Measurements from ENCODE around the gene ATG13.

ATG13 gene

DNA sequence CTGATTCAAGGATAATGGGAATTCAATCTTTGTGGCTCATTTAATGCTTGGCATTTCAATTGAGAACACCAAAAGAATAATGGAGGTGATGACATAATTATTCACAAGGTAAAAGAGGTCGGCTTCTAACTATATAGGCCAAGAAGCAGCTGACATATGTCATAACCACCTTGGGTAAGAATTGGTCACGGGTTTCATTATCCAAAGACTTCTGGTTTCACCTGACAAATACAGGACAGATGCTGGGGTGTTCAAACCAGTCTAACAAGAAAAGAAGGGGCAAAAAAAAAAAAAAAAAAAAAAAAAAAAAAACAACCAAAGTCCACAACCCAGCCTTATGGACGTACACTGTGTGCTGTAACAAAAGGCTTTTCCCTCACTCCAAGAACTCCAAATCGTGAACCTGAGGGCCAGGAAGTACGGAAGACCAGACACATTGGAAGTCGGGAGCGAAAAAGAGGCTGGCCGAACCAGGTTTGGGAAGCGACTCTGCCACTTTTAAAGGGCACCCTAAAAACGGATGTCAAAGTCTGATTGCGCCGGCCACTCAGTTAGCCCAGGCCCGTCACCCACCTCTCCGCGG lies 711 bp upstream of the ATG13 start:
- H4K8ac ChIP-seq (ENCODE audit: low read length) = peak overlapping the region; percentile 90
- H3K9me3 ChIP-seq (ENCODE audit: control insufficient read depth, low read length) = no peaks in the 10 kb centered on the region
- H2AFZ ChIP-seq (ENCODE audit: low read depth, low read length) = no peak overlapping the region
- H4K91ac ChIP-seq (ENCODE audit: low read length) = peak overlapping the region; percentile 72
- peaks cover 7% of the 10 kb centered on the region for H3K4me1 ChIP-seq (ENCODE audit: control insufficient read depth, insufficient read depth, low read depth, low read length)
- H3K18ac ChIP-seq (ENCODE audit: low read depth in 1 of 2, low read length in 2 of 2) = peak overlapping the region in 1 of 2 experiments; percentile 45
- H3K79me1 ChIP-seq (replicated peaks; ENCODE audit: low read length, poor library complexity, severe bottlenecking) = peaks cover 17% of the 10 kb centered on the region
- H3K27me3 ChIP-seq (ENCODE audit: control insufficient read depth in 1 of 2, insufficient read depth in 1 of 2, low read length in 2 of 2) = no peaks in the 10 kb centered on the region
- no peak overlapping the region for H2BK15ac ChIP-seq (ENCODE audit: low read depth, poor library complexity, severe bottlenecking)
- H3K36me3 ChIP-seq (ENCODE audit: control insufficient read depth in 1 of 2, insufficient read depth in 2 of 2, low read depth in 1 of 2, low read length in 2 of 2) = peaks cover 11 to 13% of the 10 kb centered on the region in 2 experiments
- WGBS = 16% methylated on average over 12 of the region's 15 CpGs
- H3K4ac ChIP-seq (ENCODE audit: low read depth in 1 of 2, low read length in 2 of 2) = no peak overlapping the region
- peak overlapping the region; percentile 67 for H3K4me2 ChIP-seq (ENCODE audit: low read length, poor library complexity, severe bottlenecking)
- no peak for DNase-seq
- H3K9ac ChIP-seq (ENCODE audit: low read length) = peak overlapping the region; percentile 100
- H3K23ac ChIP-seq (ENCODE audit: low read length in 2 of 2) = no peak overlapping the region
- H3K4me3 ChIP-seq (ENCODE audit: insufficient read depth in 1 of 2, low read depth in 1 of 2, low read length in 2 of 2) = peak overlapping the region; percentile 60 to 100
- H2BK5ac ChIP-seq (ENCODE audit: low read depth, low read length, poor library complexity, severe bottlenecking) = peak overlapping the region; percentile 33
- peak overlapping the region; percentile 81 for H3K27ac ChIP-seq (ENCODE audit: low read length, poor library complexity, severe bottlenecking)
- no peak overlapping the region for H2AK5ac ChIP-seq (ENCODE audit: low read length, severe bottlenecking)
- H2BK120ac ChIP-seq (ENCODE audit: low read depth, low read length) = no peak overlapping the region
- H3K14ac ChIP-seq (ENCODE audit: low read length in 2 of 2) = no peak overlapping the region
- no peak overlapping the region for H2BK12ac ChIP-seq (ENCODE audit: low read length in 2 of 2)

DNA sequence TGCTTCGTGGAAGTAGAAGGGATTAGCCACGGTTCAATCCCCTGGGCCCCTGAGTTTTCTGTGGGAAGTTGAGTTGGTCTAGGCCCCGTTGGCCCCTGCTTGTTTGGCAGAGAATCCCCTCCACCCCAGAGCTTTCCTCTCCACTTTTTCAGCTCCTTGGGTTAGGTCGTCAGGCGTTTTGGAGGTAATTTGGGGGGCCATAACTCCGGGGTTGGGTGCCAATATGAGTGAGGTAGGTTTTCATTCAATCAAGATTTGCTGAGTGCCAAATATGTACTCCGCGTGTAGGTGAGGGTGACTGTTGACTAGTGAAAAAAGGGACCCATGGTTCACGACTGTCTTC lies 590 bp downstream of the ATG13 start:
- Histone ChIP-seq H3K27ac (ENCODE audit: low read length, poor library complexity, severe bottlenecking) (peak overlapping the region; percentile 5), H3K4me1 (ENCODE audit: control insufficient read depth, insufficient read depth, low read depth, low read length) (peaks cover 7% of the 10 kb centered on the region), H3K23ac (ENCODE audit: low read length in 2 of 2) (no peak overlapping the region), H2AK5ac (ENCODE audit: low read length, severe bottlenecking) (peak overlapping the region; percentile 87), H4K91ac (ENCODE audit: low read length) (no peak overlapping the region), H2BK15ac (ENCODE audit: low read depth, poor library complexity, severe bottlenecking) (peak overlapping the region; percentile 12), H2BK12ac (ENCODE audit: low read length in 2 of 2) (peak overlapping the region in 1 of 2 experiments; percentile 18), H3K36me3 (ENCODE audit: control insufficient read depth in 1 of 2, insufficient read depth in 2 of 2, low read depth in 1 of 2, low read length in 2 of 2) (peaks cover 13 to 22% of the 10 kb centered on the region in 2 experiments), H2BK120ac (ENCODE audit: low read depth, low read length) (no peak overlapping the region), H3K4me2 (ENCODE audit: low read length, poor library complexity, severe bottlenecking) (peak overlapping the region; percentile 81), H3K14ac (ENCODE audit: low read length in 2 of 2) (peak overlapping the region in 1 of 2 experiments; percentile 41), H4K8ac (ENCODE audit: low read length) (peak overlapping the region; percentile 100), H3K4ac (ENCODE audit: low read depth in 1 of 2, low read length in 2 of 2) (peak overlapping the region in 1 of 2 experiments; percentile 94), H2AFZ (ENCODE audit: low read depth, low read length) (no peak overlapping the region), H3K18ac (ENCODE audit: low read depth in 1 of 2, low read length in 2 of 2) (peak overlapping the region; percentile 16 to 98), H3K9me3 (ENCODE audit: control insufficient read depth, low read length) (no peaks in the 10 kb centered on the region), H3K9ac (ENCODE audit: low read length) (peak overlapping the region; percentile 100), H3K79me1 (replicated peaks; ENCODE audit: low read length, poor library complexity, severe bottlenecking) (peaks cover 14% of the 10 kb centered on the region), H3K4me3 (ENCODE audit: insufficient read depth in 1 of 2, low read depth in 1 of 2, low read length in 2 of 2) (peak overlapping the region; percentile 100), H3K27me3 (ENCODE audit: control insufficient read depth in 1 of 2, insufficient read depth in 1 of 2, low read length in 2 of 2) (no peaks in the 10 kb centered on the region), H2BK5ac (ENCODE audit: low read depth, low read length, poor library complexity, severe bottlenecking) (no peak overlapping the region)
- no peak for DNase-seq
- WGBS = 8% methylated on average over 8 of the region's 9 CpGs

DNA sequence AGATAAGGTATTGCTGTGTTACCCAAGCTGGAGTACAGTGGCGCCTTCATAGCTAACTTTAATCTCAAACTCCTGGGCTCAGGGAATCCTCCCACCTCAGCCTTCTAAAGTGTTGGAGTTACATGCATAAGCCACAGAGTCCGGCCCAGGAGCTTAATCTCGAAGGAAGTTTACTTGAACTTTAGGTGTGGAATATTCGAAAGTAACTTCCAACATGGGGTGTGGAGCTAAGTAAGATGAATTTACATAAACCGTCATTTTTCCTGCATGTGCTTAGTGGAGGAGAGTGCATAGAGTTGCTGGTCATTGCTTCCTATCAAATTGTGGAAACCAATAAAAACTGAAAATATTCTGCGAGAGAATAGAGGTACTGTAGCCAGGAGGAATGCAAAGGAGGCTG lies 1.5 kb downstream of the ATG13 start:
- H3K27me3 ChIP-seq (ENCODE audit: control insufficient read depth in 1 of 2, insufficient read depth in 1 of 2, low read length in 2 of 2) = no peaks in the 10 kb centered on the region
- H3K27ac ChIP-seq (ENCODE audit: low read length, poor library complexity, severe bottlenecking) = no peak overlapping the region
- H2BK120ac ChIP-seq (ENCODE audit: low read depth, low read length) = no peak overlapping the region
- no peak overlapping the region for H3K18ac ChIP-seq (ENCODE audit: low read depth in 1 of 2, low read length in 2 of 2)
- H3K4me3 ChIP-seq (ENCODE audit: insufficient read depth in 1 of 2, low read depth in 1 of 2, low read length in 2 of 2) = peak overlapping the region in 1 of 2 experiments; percentile 100
- H3K36me3 ChIP-seq (ENCODE audit: control insufficient read depth in 1 of 2, insufficient read depth in 2 of 2, low read depth in 1 of 2, low read length in 2 of 2) = peaks cover 15 to 25% of the 10 kb centered on the region in 2 experiments
- no peak overlapping the region for H2AK5ac ChIP-seq (ENCODE audit: low read length, severe bottlenecking)
- no peak for DNase-seq
- no peak overlapping the region for H3K23ac ChIP-seq (ENCODE audit: low read length in 2 of 2)
- no peak overlapping the region for H2BK15ac ChIP-seq (ENCODE audit: low read depth, poor library complexity, severe bottlenecking)
- H2BK12ac ChIP-seq (ENCODE audit: low read length in 2 of 2) = no peak overlapping the region
- no peaks in the 10 kb centered on the region for H3K9me3 ChIP-seq (ENCODE audit: control insufficient read depth, low read length)
- H3K4me2 ChIP-seq (ENCODE audit: low read length, poor library complexity, severe bottlenecking) = peak overlapping the region; percentile 50
- H3K14ac ChIP-seq (ENCODE audit: low read length in 2 of 2) = no peak overlapping the region
- H3K79me1 ChIP-seq (replicated peaks; ENCODE audit: low read length, poor library complexity, severe bottlenecking) = peaks cover 14% of the 10 kb centered on the region
- H3K9ac ChIP-seq (ENCODE audit: low read length) = peak overlapping the region; percentile 100
- no peak overlapping the region for H2AFZ ChIP-seq (ENCODE audit: low read depth, low read length)
- 89% methylated on average over 6 of the region's 6 CpGs for whole genome bisulfite sequencing
- peaks cover 7% of the 10 kb centered on the region for H3K4me1 ChIP-seq (ENCODE audit: control insufficient read depth, insufficient read depth, low read depth, low read length)
- no peak overlapping the region for H4K8ac ChIP-seq (ENCODE audit: low read length)
- H4K91ac ChIP-seq (ENCODE audit: low read length) = no peak overlapping the region
- H2BK5ac ChIP-seq (ENCODE audit: low read depth, low read length, poor library complexity, severe bottlenecking) = no peak overlapping the region
- no peak overlapping the region for H3K4ac ChIP-seq (ENCODE audit: low read depth in 1 of 2, low read length in 2 of 2)

DNA sequence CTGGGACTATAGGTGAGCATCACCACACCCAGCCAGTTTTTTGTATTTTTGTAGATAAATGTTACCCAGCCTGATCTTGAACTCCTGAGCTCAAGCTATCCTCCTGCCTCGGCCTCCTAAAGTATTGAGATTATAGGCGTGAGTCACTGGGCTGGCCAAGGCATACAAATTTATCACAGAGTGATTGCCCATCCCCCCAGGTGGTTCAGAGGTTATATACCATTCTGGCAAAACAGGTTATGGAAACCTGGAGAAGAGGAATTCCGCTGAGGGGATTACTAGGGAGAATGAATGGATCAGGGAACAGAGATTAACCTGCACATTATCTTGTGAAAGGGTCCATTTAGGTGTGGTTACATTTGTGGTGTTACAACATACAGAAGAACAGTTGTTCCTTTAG lies 8.1 kb downstream of the ATG13 start:
- Histone ChIP-seq H3K79me1 (replicated peaks; ENCODE audit: low read length, poor library complexity, severe bottlenecking) (peaks cover 34% of the 10 kb centered on the region), H3K9ac (ENCODE audit: low read length) (no peak overlapping the region), H2AFZ (ENCODE audit: low read depth, low read length) (no peak overlapping the region), H2BK15ac (ENCODE audit: low read depth, poor library complexity, severe bottlenecking) (no peak overlapping the region), H3K18ac (ENCODE audit: low read depth in 1 of 2, low read length in 2 of 2) (no peak overlapping the region), H3K4me1 (ENCODE audit: control insufficient read depth, insufficient read depth, low read depth, low read length) (no peaks in the 10 kb centered on the region), H3K9me3 (ENCODE audit: control insufficient read depth, low read length) (no peaks in the 10 kb centered on the region), H3K27me3 (ENCODE audit: control insufficient read depth in 1 of 2, insufficient read depth in 1 of 2, low read length in 2 of 2) (no peaks in the 10 kb centered on the region), H3K4ac (ENCODE audit: low read depth in 1 of 2, low read length in 2 of 2) (no peak overlapping the region), H3K23ac (ENCODE audit: low read length in 2 of 2) (no peak overlapping the region), H3K27ac (ENCODE audit: low read length, poor library complexity, severe bottlenecking) (no peak overlapping the region), H2BK5ac (ENCODE audit: low read depth, low read length, poor library complexity, severe bottlenecking) (no peak overlapping the region), H3K14ac (ENCODE audit: low read length in 2 of 2) (no peak overlapping the region), H2AK5ac (ENCODE audit: low read length, severe bottlenecking) (no peak overlapping the region), H3K36me3 (ENCODE audit: control insufficient read depth in 1 of 2, insufficient read depth in 2 of 2, low read depth in 1 of 2, low read length in 2 of 2) (peaks cover 32 to 60% of the 10 kb centered on the region in 2 experiments), H4K8ac (ENCODE audit: low read length) (no peak overlapping the region), H3K4me3 (ENCODE audit: insufficient read depth in 1 of 2, low read depth in 1 of 2, low read length in 2 of 2) (no peak overlapping the region), H2BK120ac (ENCODE audit: low read depth, low read length) (no peak overlapping the region), H4K91ac (ENCODE audit: low read length) (no peak overlapping the region), H3K4me2 (ENCODE audit: low read length, poor library complexity, severe bottlenecking) (no peak overlapping the region), H2BK12ac (ENCODE audit: low read length in 2 of 2) (no peak overlapping the region)
- WGBS = 96% methylated on average over 3 of the region's 3 CpGs
- no peak for DNase-seq
